ENCODE measurements around the gene DNAH10. TPM values are rescaled to one million over a fixed set of nuclear protein-coding genes. Genes with fewer than 3 reads are reported as not detected.

The DNAH10 gene
- total RNA-seq, 1 donor from 2014 or later: 0.54 TPM

DNA sequence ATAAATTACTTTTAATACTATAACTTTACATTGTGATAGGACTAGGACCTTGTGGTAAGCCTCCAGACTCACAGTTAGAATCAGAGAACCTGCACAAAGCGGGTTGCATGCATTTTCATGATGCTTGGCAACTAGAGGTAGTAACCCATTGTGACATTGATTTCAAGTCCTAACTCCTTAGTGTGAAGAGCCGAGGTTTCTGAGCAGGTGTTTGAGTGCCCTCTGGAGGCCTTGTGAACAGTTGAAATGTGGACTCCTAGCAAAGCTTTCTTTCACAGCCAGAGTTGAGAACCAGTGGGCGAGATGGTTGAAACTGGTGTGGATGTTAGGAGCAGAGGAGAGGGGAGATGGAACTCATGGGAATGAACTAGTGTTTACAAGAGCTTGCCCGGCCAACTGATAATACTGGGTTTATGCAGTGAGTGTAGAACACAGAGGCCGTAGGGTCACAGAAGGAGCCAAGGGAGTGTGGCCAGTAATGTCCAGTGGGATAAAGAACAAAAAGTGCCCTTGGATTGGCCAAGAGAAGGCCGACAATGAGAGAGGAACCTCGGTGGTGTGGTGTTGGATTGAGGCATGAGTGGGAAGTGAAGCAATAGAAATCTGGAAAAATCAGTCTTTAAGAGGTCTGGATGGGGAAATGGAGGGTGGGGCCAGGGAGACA is 221.9 kb downstream of the DNAH10 start:
- no peak overlapping the region for H3K4me2 ChIP-seq (ENCODE audit: low read length)
- TF ChIP-seq, protein P1, sequence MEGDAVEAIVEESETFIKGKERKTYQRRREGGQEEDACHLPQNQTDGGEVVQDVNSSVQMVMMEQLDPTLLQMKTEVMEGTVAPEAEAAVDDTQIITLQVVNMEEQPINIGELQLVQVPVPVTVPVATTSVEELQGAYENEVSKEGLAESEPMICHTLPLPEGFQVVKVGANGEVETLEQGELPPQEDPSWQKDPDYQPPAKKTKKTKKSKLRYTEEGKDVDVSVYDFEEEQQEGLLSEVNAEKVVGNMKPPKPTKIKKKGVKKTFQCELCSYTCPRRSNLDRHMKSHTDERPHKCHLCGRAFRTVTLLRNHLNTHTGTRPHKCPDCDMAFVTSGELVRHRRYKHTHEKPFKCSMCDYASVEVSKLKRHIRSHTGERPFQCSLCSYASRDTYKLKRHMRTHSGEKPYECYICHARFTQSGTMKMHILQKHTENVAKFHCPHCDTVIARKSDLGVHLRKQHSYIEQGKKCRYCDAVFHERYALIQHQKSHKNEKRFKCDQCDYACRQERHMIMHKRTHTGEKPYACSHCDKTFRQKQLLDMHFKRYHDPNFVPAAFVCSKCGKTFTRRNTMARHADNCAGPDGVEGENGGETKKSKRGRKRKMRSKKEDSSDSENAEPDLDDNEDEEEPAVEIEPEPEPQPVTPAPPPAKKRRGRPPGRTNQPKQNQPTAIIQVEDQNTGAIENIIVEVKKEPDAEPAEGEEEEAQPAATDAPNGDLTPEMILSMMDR (IDR thresholded peaks at IDR 0.05; ENCODE audit: insufficient read depth, low read depth, low read length): peak; percentile 72
- TF ChIP-seq EZH2 (IDR thresholded peaks at IDR 0.05; ENCODE audit: insufficient read depth, low read length): no peak
- Mint-ChIP-seq H3K4me1 (ENCODE audit: low read depth, unreplicated experiment) (peaks cover 19% of the 10 kb centered on the region), H3K27me3 (ENCODE audit: low read depth, unreplicated experiment) (no peaks in the 10 kb centered on the region), H3K9me3 (ENCODE audit: unreplicated experiment) (no peaks in the 10 kb centered on the region), H3K4me3 (ENCODE audit: unreplicated experiment) (no peak overlapping the region), H3K27ac (ENCODE audit: unreplicated experiment) (no peak overlapping the region), H3K36me3 (ENCODE audit: low read depth, unreplicated experiment) (peaks cover 6% of the 10 kb centered on the region)
- DNase-seq (ENCODE audit: low read depth) (peak; percentile 40), FAIRE-seq (peak; percentile 34)
- no peak overlapping the region for H3K9ac ChIP-seq (ENCODE audit: low read length)
- no peak overlapping the region for H2AFZ ChIP-seq (ENCODE audit: low read depth, low read length)
- H3K27ac ChIP-seq (ENCODE audit: low read depth, low read length): no peak overlapping the region
- H3K36me3 ChIP-seq (ENCODE audit: insufficient read depth, low read length): peaks cover 3% of the 10 kb centered on the region
- H4K20me1 ChIP-seq (ENCODE audit: insufficient read depth, low read length): peaks cover 74% of the 10 kb centered on the region
- no peak overlapping the region for H3K4me3 ChIP-seq (ENCODE audit: insufficient read depth, low read depth, low read length)
- peaks cover 48% of the 10 kb centered on the region for H3K79me2 ChIP-seq (ENCODE audit: insufficient read depth, low read length)
- no peaks in the 10 kb centered on the region for H3K27me3 ChIP-seq (ENCODE audit: insufficient read depth, low read length)
- H3K9me3 ChIP-seq (ENCODE audit: insufficient read depth, low read depth, low read length): no peaks in the 10 kb centered on the region
- H3K4me1 ChIP-seq (ENCODE audit: insufficient read depth, low read length): no peaks in the 10 kb centered on the region

DNA sequence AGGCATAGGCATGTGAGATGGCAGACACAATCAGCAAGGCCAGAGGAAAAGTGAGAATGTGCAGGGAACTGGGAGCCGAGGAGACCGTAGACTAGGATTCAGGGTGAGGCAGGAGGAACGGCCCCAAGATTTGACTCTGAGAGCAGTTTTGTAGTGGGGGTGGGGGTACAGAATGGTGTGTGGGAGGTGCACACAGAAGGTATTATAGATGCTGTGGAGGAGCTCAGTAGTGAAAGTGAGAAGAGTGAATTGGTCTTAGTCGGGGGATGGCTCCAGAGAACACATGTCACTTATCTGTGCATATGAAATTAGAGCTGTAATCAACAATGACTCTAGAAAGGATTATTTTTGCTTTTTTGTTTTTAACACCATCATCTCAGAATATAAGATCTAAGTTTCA is 222.8 kb downstream of the DNAH10 start:
- no peak for DNase-seq (ENCODE audit: low read depth)
- Histone ChIP-seq H3K27ac (ENCODE audit: low read depth, low read length) (no peak overlapping the region), H2AFZ (ENCODE audit: low read depth, low read length) (no peak overlapping the region), H3K27me3 (ENCODE audit: insufficient read depth, low read length) (no peaks in the 10 kb centered on the region), H4K20me1 (ENCODE audit: insufficient read depth, low read length) (peaks cover 76% of the 10 kb centered on the region), H3K79me2 (ENCODE audit: insufficient read depth, low read length) (peaks cover 50% of the 10 kb centered on the region), H3K4me2 (ENCODE audit: low read length) (no peak overlapping the region), H3K36me3 (ENCODE audit: insufficient read depth, low read length) (peaks cover 10% of the 10 kb centered on the region), H3K9me3 (ENCODE audit: insufficient read depth, low read depth, low read length) (no peaks in the 10 kb centered on the region), H3K4me3 (ENCODE audit: insufficient read depth, low read depth, low read length) (no peak overlapping the region), H3K4me1 (ENCODE audit: insufficient read depth, low read length) (no peaks in the 10 kb centered on the region), H3K9ac (ENCODE audit: low read length) (no peak overlapping the region)
- Mint-ChIP-seq H3K9me3 (ENCODE audit: unreplicated experiment) (no peaks in the 10 kb centered on the region), H3K36me3 (ENCODE audit: low read depth, unreplicated experiment) (peaks cover 9% of the 10 kb centered on the region), H3K4me3 (ENCODE audit: unreplicated experiment) (no peak overlapping the region), H3K27ac (ENCODE audit: unreplicated experiment) (no peak overlapping the region), H3K27me3 (ENCODE audit: low read depth, unreplicated experiment) (no peaks in the 10 kb centered on the region), H3K4me1 (ENCODE audit: low read depth, unreplicated experiment) (peaks cover 20% of the 10 kb centered on the region)
- FAIRE-seq: no peak
- TF ChIP-seq, protein P1 (IDR thresholded peaks at IDR 0.05; ENCODE audit: insufficient read depth, low read depth, low read length): no peak
- no peak for TF ChIP-seq EZH2 (IDR thresholded peaks at IDR 0.05; ENCODE audit: insufficient read depth, low read length)

Other genes starting within 250 kb of the DNAH10 start
- gene RILPL1, start 228.6 kb upstream of the DNAH10 start, total RNA-seq: 23.0 and 23.1 TPM in 2 replicates
- 284 and 320 TPM in 2 replicates for gene TMED2, start 177.7 kb upstream of the DNAH10 start, total RNA-seq
- gene DDX55, start 160.2 kb upstream of the DNAH10 start, total RNA-seq: 17.3 and 20.1 TPM in 2 replicates
- gene EIF2B1, start 128.6 kb upstream of the DNAH10 start, total RNA-seq: 49.3 and 52.6 TPM in 2 replicates
- 41.2 and 41.8 TPM in 2 replicates for gene GTF2H3, start 128.5 kb upstream of the DNAH10 start, total RNA-seq
- gene TCTN2, start 91.2 kb upstream of the DNAH10 start, total RNA-seq: 9.2 TPM in 2 replicates
- 25.5 and 26.2 TPM in 2 replicates for gene ATP6V0A2, start 49.9 kb upstream of the DNAH10 start, total RNA-seq
- 38.9 and 39.8 TPM in 2 replicates for gene CCDC92, start 210.5 kb downstream of the DNAH10 start, total RNA-seq
- gene ZNF664, start 210.9 kb downstream of the DNAH10 start, total RNA-seq: 67.3 and 67.6 TPM in 2 replicates

Data from astrocyte (in vitro differentiated cells and primary cell).